Bronchial epithelial cell (primary cell): Measurements from ENCODE around the gene AS3MT. TPM values are rescaled to one million over a fixed set of nuclear protein-coding genes. Genes with fewer than 3 reads are reported as not detected.

ENCODE experiments used
- DNase-seq: peaks from one replicate; pipeline ENCODE4 v3.0.0-alpha.2; 2010; ENCODE audit warnings: low read depth
- FAIRE-seq: peaks from 2 replicates; lab custom pipeline; 2011; peaks lifted over from hg19 to GRCh38; lab: Jason Lieb, UNC
- H3K27me3 ChIP-seq: 2 replicates; pipeline ENCODE4 v1.5.1; 2011; ENCODE audit warnings: low read length; ENCODE audit not compliant: control insufficient read depth, insufficient read depth
- H3K36me3 ChIP-seq: 2 replicates; pipeline ENCODE4 v1.5.1; 2011; ENCODE audit warnings: low read length; ENCODE audit not compliant: control insufficient read depth, insufficient read depth
- H3K4me3 ChIP-seq: 2 replicates; pipeline ENCODE4 v1.5.1; 2011; ENCODE audit warnings: mild to moderate bottlenecking, low read depth, low read length, control low read depth
- total RNA-seq: library from RNA; depleted of rRNA; stranded (reverse); fragments of >200 nt; gene quantifications from 2 replicates; pipeline ENCODE4 v1.2.1, GENCODE V29; 2014
- TF ChIP-seq, protein P1 (sequence below): IDR thresholded peaks from 2 replicates; pipeline ENCODE4 v1.5.1; 2011; ENCODE audit warnings: mild to moderate bottlenecking, moderate library complexity, low read length, control low read depth, inconsistent platforms; ENCODE audit not compliant: insufficient read depth, severe bottlenecking

Gene AS3MT
- total RNA-seq, 1 donor from 2014 or later, result 2.1 TPM

DNA sequence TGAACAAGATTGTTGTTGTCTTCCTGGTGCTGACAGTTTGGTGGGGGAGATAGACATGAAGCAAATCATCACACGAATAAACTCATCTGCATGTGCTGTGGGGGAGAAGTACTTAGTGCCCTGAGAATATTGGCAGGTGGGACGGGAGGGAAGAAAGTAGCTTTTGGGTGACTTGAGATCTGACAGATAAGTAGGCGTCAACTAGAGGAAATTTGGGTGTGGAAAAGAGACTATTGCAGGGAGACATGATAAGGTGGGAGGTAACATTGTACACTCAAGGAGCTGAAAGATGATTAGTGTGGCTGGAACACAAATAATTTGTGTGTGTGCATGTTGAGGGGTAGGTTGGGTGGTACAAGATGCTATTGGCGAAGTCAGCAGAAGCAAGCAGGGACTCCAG, 78.9 kb downstream of the AS3MT start:
- Histone ChIP-seq H3K27me3 (no peaks in the 10 kb centered on the region), H3K4me3 (no peak overlapping the region), H3K36me3 (no peaks in the 10 kb centered on the region)
- DNase-seq, result no peak
- TF ChIP-seq, protein P1, sequence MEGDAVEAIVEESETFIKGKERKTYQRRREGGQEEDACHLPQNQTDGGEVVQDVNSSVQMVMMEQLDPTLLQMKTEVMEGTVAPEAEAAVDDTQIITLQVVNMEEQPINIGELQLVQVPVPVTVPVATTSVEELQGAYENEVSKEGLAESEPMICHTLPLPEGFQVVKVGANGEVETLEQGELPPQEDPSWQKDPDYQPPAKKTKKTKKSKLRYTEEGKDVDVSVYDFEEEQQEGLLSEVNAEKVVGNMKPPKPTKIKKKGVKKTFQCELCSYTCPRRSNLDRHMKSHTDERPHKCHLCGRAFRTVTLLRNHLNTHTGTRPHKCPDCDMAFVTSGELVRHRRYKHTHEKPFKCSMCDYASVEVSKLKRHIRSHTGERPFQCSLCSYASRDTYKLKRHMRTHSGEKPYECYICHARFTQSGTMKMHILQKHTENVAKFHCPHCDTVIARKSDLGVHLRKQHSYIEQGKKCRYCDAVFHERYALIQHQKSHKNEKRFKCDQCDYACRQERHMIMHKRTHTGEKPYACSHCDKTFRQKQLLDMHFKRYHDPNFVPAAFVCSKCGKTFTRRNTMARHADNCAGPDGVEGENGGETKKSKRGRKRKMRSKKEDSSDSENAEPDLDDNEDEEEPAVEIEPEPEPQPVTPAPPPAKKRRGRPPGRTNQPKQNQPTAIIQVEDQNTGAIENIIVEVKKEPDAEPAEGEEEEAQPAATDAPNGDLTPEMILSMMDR, result no peak
- peak; percentile 90 for FAIRE-seq

DNA sequence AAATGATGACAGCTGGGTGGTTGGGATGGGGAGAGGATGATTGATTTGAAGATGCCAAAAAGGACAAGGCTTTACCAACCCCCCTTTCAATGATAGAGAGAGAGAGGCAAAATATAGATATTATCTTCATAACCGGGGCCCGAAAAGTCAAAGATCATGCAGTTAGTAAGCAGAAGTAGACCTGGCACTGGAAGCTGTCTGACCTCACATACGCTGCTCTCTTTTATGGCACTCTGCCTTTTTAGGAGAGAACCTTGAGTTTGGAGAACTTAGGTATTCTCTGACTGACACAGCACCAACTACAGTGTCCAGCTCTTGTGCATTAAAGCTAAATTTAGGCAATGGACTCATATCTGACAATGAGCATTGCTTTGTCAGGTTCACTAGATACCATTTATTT, 79.5 kb downstream of the AS3MT start:
- DNase-seq (no peak), FAIRE-seq (no peak)
- TF ChIP-seq, protein P1, result no peak
- Histone ChIP-seq H3K27me3 (no peaks in the 10 kb centered on the region), H3K36me3 (no peaks in the 10 kb centered on the region), H3K4me3 (no peak overlapping the region)

DNA sequence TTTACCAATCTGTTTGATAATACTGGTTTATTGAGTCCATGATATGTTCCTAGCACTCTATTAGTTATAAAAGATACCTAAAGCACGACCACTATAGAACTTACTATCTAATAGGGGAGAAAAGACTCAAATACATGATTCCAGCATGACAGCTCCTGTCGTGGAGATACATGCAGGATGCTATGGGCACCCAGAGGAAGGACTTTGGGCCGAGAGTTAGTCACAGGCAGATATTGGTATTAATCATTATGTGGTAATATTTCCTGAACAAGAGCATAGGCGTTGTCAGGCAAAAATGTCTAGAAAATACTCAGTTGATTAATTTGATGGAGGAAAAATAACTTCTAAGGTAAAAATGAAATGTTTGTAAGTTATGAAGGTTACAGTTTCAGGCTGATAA, 80.6 kb downstream of the AS3MT start:
- TF ChIP-seq, protein P1, result no peak
- FAIRE-seq (no peak), DNase-seq (peak; percentile 23)
- Histone ChIP-seq H3K4me3 (no peak overlapping the region), H3K27me3 (no peaks in the 10 kb centered on the region), H3K36me3 (no peaks in the 10 kb centered on the region)

DNA sequence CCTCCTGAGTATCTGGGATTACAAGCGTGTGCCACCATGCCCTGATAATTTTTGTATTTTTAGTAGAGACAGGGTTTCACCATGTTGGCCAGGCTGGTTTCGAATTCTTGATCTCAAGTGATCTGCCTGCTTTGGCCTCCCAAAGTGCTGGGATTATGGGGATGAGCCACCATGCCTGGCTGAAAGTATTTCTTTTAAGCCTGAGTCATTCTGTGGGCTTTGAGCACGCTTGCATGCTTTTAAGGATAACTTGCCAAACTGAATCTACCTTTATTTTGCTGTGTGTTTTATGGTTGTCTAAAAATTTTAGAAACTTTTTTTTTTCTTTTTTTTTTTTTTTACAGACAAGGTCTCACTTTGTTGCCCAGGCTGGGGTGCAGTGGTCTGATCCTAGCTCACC, 82.0 kb downstream of the AS3MT start:
- TF ChIP-seq, protein P1, result no peak
- DNase-seq (no peak), FAIRE-seq (no peak)
- H3K27me3 ChIP-seq, result no peaks in the 10 kb centered on the region
- H3K4me3 ChIP-seq, result no peak overlapping the region
- H3K36me3 ChIP-seq, result no peaks in the 10 kb centered on the region

Other genes with a start within 250 kb of the AS3MT start
- 31.1 and 41.2 TPM in 2 replicates for gene TRIM8, start 225.0 kb upstream of the AS3MT start, total RNA-seq
- gene ARL3, start 155.1 kb upstream of the AS3MT start, total RNA-seq, result 4.7 and 5.8 TPM in 2 replicates
- 0.64 and 3.4 TPM in 2 replicates for gene SFXN2, start 154.8 kb upstream of the AS3MT start, total RNA-seq
- gene WBP1L, start 125.5 kb upstream of the AS3MT start, total RNA-seq, result 26.1 and 36.4 TPM in 2 replicates
- not detected in 2 replicates for gene CYP17A1, start 32.1 kb upstream of the AS3MT start, total RNA-seq
- gene BORCS7, start 15.2 kb upstream of the AS3MT start, total RNA-seq, result 11.1 and 12.0 TPM in 2 replicates
- 3.7 and 3.9 TPM in 2 replicates for gene CNNM2, start 48.8 kb downstream of the AS3MT start, total RNA-seq